GM12878 (cell line): ENCODE measurements around the gene ASCC3. TPM values are rescaled to one million over a fixed set of nuclear protein-coding genes. Genes with fewer than 3 reads are reported as not detected.

Source experiments
- ATAC-seq: fragments of 200-7000 bp; cut with Tn5 transposase; 3 replicates; pipeline ENCODE4 v1.9.1; 2020; ENCODE audit warnings: mild to moderate bottlenecking, moderate library complexity
- BruUV-seq: library from RNA; stranded (reverse); fragments of 400-500 nt; replicated peaks from 2 replicates; lab custom pipeline; 2021; lab: Mats Ljungman, UMichigan
- CTCF ChIA-PET: fragments of 300-600 bp; sonication (Branson Sonifier 250); formaldehyde crosslinking; extraction: SDS; loops from one replicate; lab custom pipeline; 2021; ENCODE audit warnings: inconsistent platforms; lab: Yijun Ruan, JAX
- POLR2A ChIA-PET: fragments of 350-600 bp; formaldehyde crosslinking; extraction: SDS; loops from one replicate; lab custom pipeline; 2021; ENCODE audit warnings: inconsistent platforms; lab: Charles Lee
- RAD21 ChIA-PET: fragments of 300-600 bp; sonication (Branson Sonifier 250); formaldehyde crosslinking; loops from one replicate; lab custom pipeline; 2023; ENCODE audit warnings: antibody characterized with exemption; ENCODE audit not compliant: unreplicated experiment; lab: Charles Lee
- SMC1A ChIA-PET: fragments of 300-600 bp; sonication (Branson Sonifier 250); formaldehyde crosslinking; loops from one replicate; lab custom pipeline; 2023; ENCODE audit not compliant: unreplicated experiment, uncharacterized antibody; lab: Charles Lee
- DNase-seq: peaks from one replicate; pipeline ENCODE4 v3.0.0-alpha.2; 2011; ENCODE audit warnings: low read depth, low spot score
- FAIRE-seq: peaks from 3 replicates; lab custom pipeline; 2011; peaks lifted over from hg19 to GRCh38; lab: Jason Lieb, UNC
- H2AFZ ChIP-seq: 2 replicates; pipeline ENCODE4 v1.6.0; 2011; ENCODE audit warnings: low read depth, low read length, control low read depth; ENCODE audit not compliant: control insufficient read depth
- H3K27ac ChIP-seq: 2 replicates; pipeline ENCODE4 v1.5.1; 2011; ENCODE audit warnings: control low read depth; ENCODE audit not compliant: control insufficient read depth, insufficient read depth
- H3K27me3 ChIP-seq, 2 experiments: replicated peaks in 1 of 2; 2 replicates each; pipeline versions ENCODE4 v1.6.0 to v1.6.1; 2011; ENCODE audit warnings: low read length in 1 of 2; ENCODE audit not compliant: control insufficient read depth in 2 of 2, insufficient read depth in 2 of 2
- H3K36me3 ChIP-seq, 2 experiments: 2 replicates each; pipeline ENCODE4 v1.5.1; 2011; ENCODE audit warnings: low read length in 1 of 2; ENCODE audit not compliant: control insufficient read depth in 2 of 2, insufficient read depth in 2 of 2
- H3K4me1 ChIP-seq: 2 replicates; pipeline ENCODE4 v1.6.1; 2011; ENCODE audit warnings: mild to moderate bottlenecking, low read length, moderate library complexity, mixed read lengths; ENCODE audit not compliant: control insufficient read depth, insufficient read depth
- H3K4me2 ChIP-seq: 2 replicates; pipeline ENCODE4 v1.6.0; 2011; ENCODE audit warnings: control low read depth; ENCODE audit not compliant: control insufficient read depth, insufficient read depth
- H3K4me3 ChIP-seq: fragments of 200-600 bp; sonication (generic); 2 replicates; pipeline ENCODE4 v1.5.1; 2016
- H3K79me2 ChIP-seq: 2 replicates; pipeline ENCODE4 v1.6.0; 2011; ENCODE audit warnings: low read length; ENCODE audit not compliant: control insufficient read depth, insufficient read depth
- H3K9ac ChIP-seq: 2 replicates; pipeline ENCODE4 v1.8.0; 2011; ENCODE audit warnings: low read length, control low read depth, mixed read lengths; ENCODE audit not compliant: control insufficient read depth, insufficient read depth
- H3K9me3 ChIP-seq: replicated peaks from 3 replicates; pipeline ENCODE4 v1.5.1; 2011; ENCODE audit warnings: mild to moderate bottlenecking, low read length; ENCODE audit not compliant: control insufficient read depth, insufficient read depth
- H4K20me1 ChIP-seq: 2 replicates; pipeline ENCODE4 v1.6.0; 2011; ENCODE audit not compliant: control insufficient read depth, insufficient read depth
- BACH1 ChIP-seq: fragments of 450-650 bp; IDR thresholded peaks from 2 replicates; pipeline ENCODE4 v1.6.1; 2017; ENCODE audit warnings: mild to moderate bottlenecking, borderline replicate concordance
- EZH2 ChIP-seq: IDR thresholded peaks from 2 replicates; pipeline ENCODE4 v1.6.1; 2012; ENCODE audit warnings: low read depth, mild to moderate bottlenecking, control low read depth, inconsistent platforms, low read length, borderline replicate concordance; ENCODE audit not compliant: control insufficient read depth
- HDAC2 ChIP-seq: fragments of 200-600 bp; sonication (generic); IDR thresholded peaks from 2 replicates; pipeline ENCODE4 v1.6.1; 2017
- MLLT1 ChIP-seq: fragments of 450-650 bp; IDR thresholded peaks from 2 replicates; pipeline ENCODE4 v1.6.1; 2016; ENCODE audit warnings: mild to moderate bottlenecking
- MYC ChIP-seq: IDR thresholded peaks from 2 replicates; pipeline ENCODE4 v1.6.1; 2011; ENCODE audit warnings: mild to moderate bottlenecking, low read length, moderate library complexity, inconsistent platforms; ENCODE audit not compliant: insufficient read depth, insufficient replicate concordance, insufficient read length, severe bottlenecking
- PBX3 ChIP-seq: IDR thresholded peaks from 2 replicates; pipeline ENCODE4 v1.6.1; 2011; ENCODE audit warnings: mild to moderate bottlenecking, low read depth, low read length, moderate library complexity; ENCODE audit not compliant: insufficient replicate concordance
- RCOR1 ChIP-seq: conservative IDR thresholded peaks from 2 replicates; pipeline ENCODE4 v1.6.1; 2012; ENCODE audit warnings: low read depth, low read length, improper control_type of control experiment
- RFX5 ChIP-seq: IDR thresholded peaks from 2 replicates; pipeline ENCODE4 v1.6.1; 2011; ENCODE audit warnings: low read depth, low read length, improper control_type of control experiment
- SMAD5 ChIP-seq: IDR thresholded peaks from 2 replicates; pipeline ENCODE4 v1.6.1; 2016; ENCODE audit warnings: antibody characterized with exemption, low read depth
- TARDBP ChIP-seq: IDR thresholded peaks from 2 replicates; pipeline ENCODE4 v1.6.1; 2016; ENCODE audit warnings: borderline replicate concordance
- YY1 ChIP-seq: IDR thresholded peaks from 2 replicates; pipeline ENCODE4 v1.6.1; 2011; ENCODE audit warnings: low read depth, mild to moderate bottlenecking, low read length
- ZBTB33 ChIP-seq: fragments of 450-650 bp; IDR thresholded peaks from 2 replicates; pipeline ENCODE4 v1.6.1; 2017; ENCODE audit warnings: mild to moderate bottlenecking
- ZBTB40 ChIP-seq: fragments of 450-650 bp; IDR thresholded peaks from 2 replicates; pipeline ENCODE4 v1.6.1; 2016; ENCODE audit warnings: mild to moderate bottlenecking, moderate library complexity, borderline replicate concordance
- ZNF274 ChIP-seq: IDR thresholded peaks from one replicate; pipeline ENCODE4 v1.8.0; 2011; ENCODE audit not compliant: insufficient read length, insufficient read depth
- WGBS: methylation state at CpG from one replicate; pipeline ENCODE4 v1.1.6; 2016; ENCODE audit warnings: low lambda C conversion rate; ENCODE audit not compliant: insufficient replicate concordance, insufficient coverage; ENCODE audit errors: missing lambda C conversion rate; 5-methylcytosine and 5-hydroxymethylcytosine counted together
- in situ Hi-C: fragments of 300-500 bp; cut with MboI; formaldehyde crosslinking; loops from 9 replicates; pipeline ENCODE4 v1.14.3; 2018; ENCODE audit warnings: mixed read lengths
- intact Hi-C: fragments of 100-400 bp; cut with micrococcal nuclease; formaldehyde crosslinking; loops from one replicate; pipeline ENCODE4 v1.14.2; 2022; ENCODE audit not compliant: unreplicated experiment
- polyA plus RNA-seq, 11 experiments: library from polyadenylated mRNA; depleted of rRNA in 4 of 11; unstranded in 6 of 11; stranded (reverse) in 5 of 11; fragments of >200 nt; fragmentation: Nextera tagmentation in 4 of 11; fragmentation: Illumina TruSeq in 1 of 11; extraction: Ambion mirVana in 4 of 11; extraction: Trizol in 1 of 11; gene quantifications; 1 replicate in 1 of 11; 2 replicates in 10 of 11; pipeline versions ENCODE4 v1.2.1 to v1.2.3, GENCODE V29; 2011 to 2016; ENCODE audit warnings: inconsistent platforms in 2 of 11, missing spikeins in 2 of 11, low read depth in 1 of 11
- total RNA-seq, 4 experiments: library from RNA; depleted of rRNA in 3 of 4; stranded (reverse); fragments of >200 nt in 3 of 4; fragmentation: Illumina TruSeq in 1 of 4; extraction: Trizol in 1 of 4; gene quantifications; 2 replicates each; pipeline versions ENCODE4 v1.2.1 to v1.2.3, GENCODE V29; 2013 to 2021

Gene ASCC3
- total and polyA plus RNA-seq, 10 of the 15 experiments (the other 5 are each of a cell fraction or from before 2014, with no cell fraction given) = 19.9 to 76.2 (median 55.9) TPM

GRCh38 chr6:100462706-100463629 is 418.2 kb downstream of the ASCC3 start:
- Histone ChIP-seq H3K4me3 (no peak overlapping the region), H3K27ac (no peak overlapping the region), H3K79me2 (no peaks in the 10 kb centered on the region), H3K4me2 (no peak overlapping the region), H3K9ac (no peak overlapping the region), H2AFZ (no peak overlapping the region), H3K9me3 (peaks cover 2% of the 10 kb centered on the region; the same call in 1 of the 3 replicates), H3K27me3 (peaks cover 26 to 63% of the 10 kb centered on the region in 2 experiments), H3K4me1 (no peaks in the 10 kb centered on the region), H3K36me3 (no peaks in the 10 kb centered on the region), H4K20me1 (no peaks in the 10 kb centered on the region)
- ChIA-PET CTCF (interaction anchor here (0.7 to 1.4 kb wide), 9 partner anchors 12 to 876 kb away, joined by 3 to 4 read pairs (median 3); no protein-coding TSS in a partner anchor), SMC1A (interaction anchor here (0.7 kb wide), 1 partner anchor 346 kb away, joined by 3 read pairs; no protein-coding TSS in a partner anchor), POLR2A (no interaction called here), RAD21 (no interaction called here)
- in situ Hi-C loops = no loop called here
- whole genome bisulfite sequencing = 14% methylated on average over 13 of the region's 13 CpGs
- no peak for ATAC-seq
- no TSS peak for BruUV-seq
- no peak for DNase-seq
- intact Hi-C loops = no loop called here
- FAIRE-seq = no peak
- TF ChIP-seq RCOR1 (no peak), BACH1 (no peak), ZNF274 (no peak), ZBTB33 (no peak), ZBTB40 (no peak), RFX5 (no peak), YY1 (no peak), SMAD5 (no peak), EZH2 (no peak; the same call in 1 of the 2 replicates), MYC (no peak), MLLT1 (no peak), HDAC2 (no peak), TARDBP (no peak), PBX3 (no peak)
